ENCODE data around the gene UBA1.

DNA sequence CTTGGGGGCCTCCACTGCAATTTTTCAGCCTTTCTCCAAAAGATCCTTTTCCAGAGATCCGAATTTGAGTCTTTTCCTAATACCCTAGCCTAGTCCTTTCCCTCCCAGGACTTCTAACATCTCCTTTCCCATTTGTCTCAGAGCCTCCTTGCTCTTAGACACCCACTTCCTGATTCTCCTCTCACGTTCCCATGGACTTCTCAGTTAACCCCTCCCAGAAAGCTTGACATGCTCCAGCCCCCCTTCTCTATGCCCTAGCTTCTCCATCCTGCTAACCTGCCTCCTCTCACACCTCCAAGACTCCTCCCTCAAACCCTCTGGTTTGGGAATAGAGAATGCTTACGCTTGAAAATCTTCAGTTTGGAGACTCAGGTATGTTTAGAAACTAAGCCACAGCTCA, 2.5 kb downstream of the UBA1 start:
- TF ChIP-seq, protein P1, sequence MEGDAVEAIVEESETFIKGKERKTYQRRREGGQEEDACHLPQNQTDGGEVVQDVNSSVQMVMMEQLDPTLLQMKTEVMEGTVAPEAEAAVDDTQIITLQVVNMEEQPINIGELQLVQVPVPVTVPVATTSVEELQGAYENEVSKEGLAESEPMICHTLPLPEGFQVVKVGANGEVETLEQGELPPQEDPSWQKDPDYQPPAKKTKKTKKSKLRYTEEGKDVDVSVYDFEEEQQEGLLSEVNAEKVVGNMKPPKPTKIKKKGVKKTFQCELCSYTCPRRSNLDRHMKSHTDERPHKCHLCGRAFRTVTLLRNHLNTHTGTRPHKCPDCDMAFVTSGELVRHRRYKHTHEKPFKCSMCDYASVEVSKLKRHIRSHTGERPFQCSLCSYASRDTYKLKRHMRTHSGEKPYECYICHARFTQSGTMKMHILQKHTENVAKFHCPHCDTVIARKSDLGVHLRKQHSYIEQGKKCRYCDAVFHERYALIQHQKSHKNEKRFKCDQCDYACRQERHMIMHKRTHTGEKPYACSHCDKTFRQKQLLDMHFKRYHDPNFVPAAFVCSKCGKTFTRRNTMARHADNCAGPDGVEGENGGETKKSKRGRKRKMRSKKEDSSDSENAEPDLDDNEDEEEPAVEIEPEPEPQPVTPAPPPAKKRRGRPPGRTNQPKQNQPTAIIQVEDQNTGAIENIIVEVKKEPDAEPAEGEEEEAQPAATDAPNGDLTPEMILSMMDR (IDR thresholded peaks at IDR 0.05; ENCODE audit: control extremely low read depth in 1 of 3, insufficient read depth in 1 of 3, low read depth in 1 of 3, low read length in 3 of 3), result no peak
- no peak for TF ChIP-seq EP300 (IDR thresholded peaks at IDR 0.05; ENCODE audit: borderline replicate concordance in 1 of 2, low read depth in 2 of 2, low read length in 2 of 2)

Data from H1 (cell line).